Neuronal stem cell (in vitro differentiated cells): Measurements from ENCODE around the gene EPB41L4B.

Source experiments
- DNase-seq: peaks from one replicate; pipeline ENCODE4 v3.0.0-alpha.2; 2013; ENCODE audit warnings: low spot score
- H2AFZ ChIP-seq: one replicate; pipeline ENCODE4 v1.6.1; 2013; ENCODE audit warnings: mild to moderate bottlenecking, low read length, inconsistent platforms
- H2AK5ac ChIP-seq: 2 replicates; pipeline ENCODE4 v1.6.1; 2013; ENCODE audit warnings: low read depth, mild to moderate bottlenecking, inconsistent platforms, low read length, moderate library complexity, mixed read lengths
- H2BK120ac ChIP-seq: 2 replicates; pipeline ENCODE4 v1.6.1; 2013; ENCODE audit warnings: low read depth, mild to moderate bottlenecking, inconsistent platforms, low read length, moderate library complexity, mixed read lengths
- H2BK12ac ChIP-seq: one replicate; pipeline ENCODE4 v1.6.1; 2013; ENCODE audit warnings: low read length, inconsistent platforms
- H2BK15ac ChIP-seq: 2 replicates; pipeline ENCODE4 v1.6.1; 2013; ENCODE audit warnings: mild to moderate bottlenecking, low read length, inconsistent platforms, mixed read lengths
- H2BK5ac ChIP-seq: one replicate; pipeline ENCODE4 v1.6.1; 2013; ENCODE audit warnings: inconsistent platforms, mild to moderate bottlenecking, low read length, moderate library complexity
- H3K14ac ChIP-seq: one replicate; pipeline ENCODE4 v1.6.1; 2013; ENCODE audit warnings: low read length, inconsistent platforms
- H3K18ac ChIP-seq: 2 replicates; pipeline ENCODE4 v1.6.1; 2013; ENCODE audit warnings: low read length, inconsistent platforms
- H3K23ac ChIP-seq: 2 replicates; pipeline ENCODE4 v1.6.1; 2013; ENCODE audit warnings: low read depth, mild to moderate bottlenecking, mixed read lengths, low read length, inconsistent platforms; ENCODE audit not compliant: poor library complexity
- H3K27ac ChIP-seq: replicated peaks from 3 replicates; pipeline ENCODE4 v1.5.1; 2013; ENCODE audit warnings: low read length, inconsistent platforms
- H3K27me3 ChIP-seq, 3 experiments: 2 replicates each; pipeline ENCODE4 v1.6.1; 2013; ENCODE audit warnings: low read length in 3 of 3, mild to moderate bottlenecking in 2 of 3, inconsistent platforms in 1 of 3, low read depth in 1 of 3, mixed read lengths in 1 of 3, moderate library complexity in 1 of 3; ENCODE audit not compliant: control insufficient read depth in 3 of 3, insufficient read depth in 3 of 3
- H3K36me3 ChIP-seq, 2 donors: replicated peaks in 1 of 2; 2 replicates each; pipeline ENCODE4 v1.6.1; 2013; ENCODE audit warnings: low read length in 2 of 2; ENCODE audit not compliant: control insufficient read depth in 2 of 2, insufficient read depth in 2 of 2
- H3K4ac ChIP-seq: 2 replicates; pipeline ENCODE4 v1.6.1; 2013; ENCODE audit warnings: inconsistent platforms, mild to moderate bottlenecking, low read length, moderate library complexity
- H3K4me1 ChIP-seq, 2 donors: 1 replicate in 1 of 2; 2 replicates in 1 of 2; pipeline ENCODE4 v1.6.1; 2013; ENCODE audit warnings: low read length in 2 of 2, low read depth in 1 of 2; ENCODE audit not compliant: control insufficient read depth in 2 of 2, insufficient read depth in 1 of 2
- H3K4me2 ChIP-seq: one replicate; pipeline ENCODE4 v1.6.1; 2013; ENCODE audit warnings: mild to moderate bottlenecking, low read length, inconsistent platforms; ENCODE audit not compliant: insufficient read depth, poor library complexity, severe bottlenecking
- H3K4me3 ChIP-seq, 2 donors: 2 replicates each; pipeline ENCODE4 v1.5.1; 2013; ENCODE audit warnings: low read length in 2 of 2, mild to moderate bottlenecking in 2 of 2, inconsistent platforms in 1 of 2, moderate library complexity in 1 of 2
- H3K79me1 ChIP-seq: one replicate; pipeline ENCODE4 v1.6.1; 2013; ENCODE audit warnings: low read depth, mild to moderate bottlenecking, inconsistent platforms, low read length, moderate library complexity
- H3K9ac ChIP-seq: one replicate; pipeline ENCODE4 v1.6.1; 2013; ENCODE audit warnings: mild to moderate bottlenecking, low read depth, low read length, inconsistent platforms; ENCODE audit not compliant: poor library complexity
- H3K9me3 ChIP-seq, 2 donors: replicated peaks in 1 of 2; 2 replicates each; pipeline versions ENCODE3 to v1.6.1; 2013; ENCODE audit warnings: low read length in 2 of 2, mild to moderate bottlenecking in 2 of 2, inconsistent platforms in 1 of 2, low read depth in 1 of 2, mixed read lengths in 1 of 2, moderate library complexity in 1 of 2; ENCODE audit not compliant: control insufficient read depth in 2 of 2, insufficient read depth in 1 of 2
- H4K8ac ChIP-seq: one replicate; pipeline ENCODE4 v1.6.1; 2013; ENCODE audit warnings: low read depth, mild to moderate bottlenecking, inconsistent platforms, low read length, moderate library complexity
- H4K91ac ChIP-seq: one replicate; pipeline ENCODE4 v1.6.1; 2013; ENCODE audit warnings: low read length, low read depth, mild to moderate bottlenecking, inconsistent platforms; ENCODE audit not compliant: poor library complexity
- WGBS, 2 donors: extraction: QIAGEN DNeasy Blood & Tissue Kit; methylation state at CpG; one replicate each; pipeline ENCODE4 v1.1.7; 2013; ENCODE audit warnings: missing lambda C conversion rate in 2 of 2, mixed read lengths in 1 of 2; ENCODE audit not compliant: insufficient read length in 2 of 2, insufficient replicate concordance in 1 of 2; ENCODE audit errors: extremely low coverage in 2 of 2; 5-methylcytosine and 5-hydroxymethylcytosine counted together

The EPB41L4B gene

DNA sequence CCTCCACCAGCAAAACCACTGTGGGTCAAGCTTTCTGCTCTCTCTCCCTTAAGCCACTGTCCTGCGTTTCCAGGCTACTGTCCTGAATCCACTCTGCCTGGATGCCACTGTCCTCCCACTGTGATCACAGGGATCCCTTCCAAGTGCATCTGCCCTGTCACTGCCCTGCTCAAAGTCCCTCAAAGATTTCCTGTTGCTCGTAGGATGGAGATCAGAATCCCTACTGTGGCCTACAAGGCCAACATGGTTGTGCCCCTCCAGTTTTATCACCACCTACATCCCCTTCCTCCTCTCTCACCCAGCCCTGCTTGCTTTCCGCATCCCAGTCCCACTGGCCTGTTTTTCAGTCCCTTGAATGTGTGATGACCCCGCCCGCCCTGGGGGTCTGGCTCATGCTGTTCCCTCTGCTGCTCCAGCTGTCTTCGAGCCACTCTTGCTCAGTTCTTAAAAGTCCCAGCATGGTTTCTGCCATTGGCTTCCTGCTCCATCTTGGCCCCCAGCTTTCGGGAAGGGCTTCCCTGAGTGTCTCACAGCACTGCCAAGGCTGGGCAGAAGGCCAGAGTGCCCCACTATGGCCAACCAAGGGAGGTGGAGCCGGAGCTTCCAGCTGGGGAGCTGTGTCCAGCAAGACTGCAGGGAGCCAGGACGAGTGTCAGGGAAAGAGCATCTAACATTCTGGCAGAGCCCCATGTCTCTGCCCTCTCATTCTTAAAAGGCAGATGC lies 140.9 kb downstream of the EPB41L4B start:
- Histone ChIP-seq H3K27me3 (peaks cover 0 to 59% (median 0%) of the 10 kb centered on the region in 3 experiments), H3K79me1 (no peaks in the 10 kb centered on the region), H3K36me3 (no peaks in the 10 kb centered on the region), H3K27ac (no peak overlapping the region), H3K4me2 (no peak overlapping the region), H2BK120ac (no peak overlapping the region), H3K18ac (peak overlapping the region; percentile 20), H3K14ac (no peak overlapping the region), H3K9me3 (no peaks in the 10 kb centered on the region), H2AK5ac (no peak overlapping the region), H3K23ac (no peak overlapping the region), H2BK5ac (no peak overlapping the region), H2AFZ (no peak overlapping the region), H3K4ac (no peak overlapping the region), H3K4me3 (no peak overlapping the region), H2BK15ac (no peak overlapping the region), H4K91ac (no peak overlapping the region), H3K9ac (no peak overlapping the region), H4K8ac (no peak overlapping the region), H3K4me1 (peaks cover 0 to 3% of the 10 kb centered on the region in 2 donors), H2BK12ac (no peak overlapping the region)
- WGBS, 2 donors, result no CpG with 5 or more reads among the region's 9 CpGs
- no peak for DNase-seq

DNA sequence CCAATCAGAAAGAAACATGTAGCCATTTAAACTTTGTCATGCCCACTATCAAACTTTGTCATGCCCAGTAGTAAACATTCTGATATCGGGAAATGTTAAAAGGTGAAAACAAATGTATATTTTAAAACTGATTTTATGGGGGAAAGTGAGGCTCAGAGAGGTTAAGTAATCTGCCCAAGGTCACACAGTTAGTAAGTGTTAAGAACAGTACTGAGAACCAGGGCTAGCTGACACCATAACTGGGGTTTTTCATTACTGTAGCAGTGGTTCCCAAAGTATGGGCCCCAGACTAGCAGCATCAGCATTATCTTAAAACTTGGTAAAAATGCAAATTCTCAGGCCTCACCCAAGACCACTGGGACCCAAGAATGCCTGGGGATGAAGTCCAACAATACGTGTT lies 143.9 kb downstream of the EPB41L4B start:
- no peak overlapping the region for H3K4ac ChIP-seq
- H3K9ac ChIP-seq, result no peak overlapping the region
- no peak overlapping the region for H2BK12ac ChIP-seq
- no peak overlapping the region for H3K4me2 ChIP-seq
- no peak overlapping the region for H2AFZ ChIP-seq
- H3K4me1 ChIP-seq, result no peaks in the 10 kb centered on the region
- H4K91ac ChIP-seq, result no peak overlapping the region
- H3K36me3 ChIP-seq, result no peaks in the 10 kb centered on the region
- no peak overlapping the region for H3K14ac ChIP-seq
- H3K27ac ChIP-seq, result no peak overlapping the region
- no CpG with 5 or more reads among the region's 2 CpGs for WGBS, 2 donors
- H3K79me1 ChIP-seq, result no peaks in the 10 kb centered on the region
- no peak overlapping the region for H3K18ac ChIP-seq
- no peak overlapping the region for H4K8ac ChIP-seq
- no peak overlapping the region for H2BK5ac ChIP-seq
- H2BK120ac ChIP-seq, result no peak overlapping the region
- no peak overlapping the region for H3K23ac ChIP-seq
- no peak overlapping the region for H2BK15ac ChIP-seq
- no peak overlapping the region for H2AK5ac ChIP-seq
- DNase-seq, result no peak
- peaks cover 0 to 72% (median 0%) of the 10 kb centered on the region in 3 experiments for H3K27me3 ChIP-seq
- no peaks in the 10 kb centered on the region for H3K9me3 ChIP-seq
- H3K4me3 ChIP-seq, result no peak overlapping the region

DNA sequence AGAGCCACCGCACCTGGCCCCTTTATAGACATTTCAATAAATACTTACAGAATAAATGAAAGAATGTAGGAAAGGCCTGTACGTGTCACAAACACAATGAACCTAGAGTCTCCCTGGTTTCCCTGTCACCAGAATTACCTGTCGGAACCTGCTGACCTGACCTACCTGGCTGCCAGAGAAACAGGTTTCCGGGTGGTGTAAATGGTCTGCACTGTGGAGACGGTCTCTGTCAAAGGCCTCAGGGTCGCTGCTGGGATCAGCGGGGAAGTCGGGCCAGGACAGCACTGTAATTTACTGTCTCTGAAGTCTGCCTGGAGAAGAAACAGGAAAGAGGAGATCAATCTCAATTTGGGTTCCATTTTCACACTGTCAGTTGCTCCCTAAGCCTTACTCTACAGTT lies 144.5 kb downstream of the EPB41L4B start:
- Histone ChIP-seq H3K23ac (no peak overlapping the region), H2BK5ac (no peak overlapping the region), H2BK12ac (no peak overlapping the region), H3K4me1 (no peaks in the 10 kb centered on the region), H2AFZ (no peak overlapping the region), H2BK120ac (no peak overlapping the region), H3K14ac (no peak overlapping the region), H3K4me3 (no peak overlapping the region), H3K27me3 (peaks cover 0 to 75% (median 0%) of the 10 kb centered on the region in 3 experiments), H4K91ac (no peak overlapping the region), H3K9ac (no peak overlapping the region), H3K79me1 (no peaks in the 10 kb centered on the region), H2BK15ac (no peak overlapping the region), H3K36me3 (no peaks in the 10 kb centered on the region), H4K8ac (no peak overlapping the region), H2AK5ac (no peak overlapping the region), H3K9me3 (no peaks in the 10 kb centered on the region), H3K4ac (no peak overlapping the region), H3K4me2 (no peak overlapping the region), H3K18ac (no peak overlapping the region), H3K27ac (no peak overlapping the region)
- WGBS, 2 donors, result no CpG with 5 or more reads among the region's 8 CpGs
- no peak for DNase-seq

DNA sequence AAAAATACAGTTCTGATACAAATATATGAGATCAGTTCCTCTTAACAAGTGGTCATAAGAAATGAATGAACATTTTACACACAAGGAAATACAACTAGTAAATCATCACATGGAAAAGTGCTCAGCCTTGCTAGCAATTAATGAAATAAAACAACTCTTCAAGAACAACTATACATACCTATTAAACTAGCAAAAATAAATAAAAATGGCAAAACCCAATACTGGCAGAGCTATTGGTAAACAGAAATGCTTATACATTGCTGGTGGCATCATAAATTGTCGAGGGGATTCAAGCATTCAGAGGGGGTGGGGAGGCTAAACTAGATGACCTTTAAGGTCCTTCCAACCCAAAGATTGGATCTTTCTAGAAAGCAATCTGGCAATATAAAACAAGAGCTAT lies 147.9 kb downstream of the EPB41L4B start:
- peaks cover 0 to 82% (median under 1%) of the 10 kb centered on the region in 3 experiments for H3K27me3 ChIP-seq
- WGBS, 2 donors, result no CpG with 5 or more reads among the region's 1 CpG
- H3K79me1 ChIP-seq, result no peaks in the 10 kb centered on the region
- no peaks in the 10 kb centered on the region for H3K4me1 ChIP-seq
- H2BK15ac ChIP-seq, result no peak overlapping the region
- no peak overlapping the region for H2AFZ ChIP-seq
- no peak overlapping the region for H3K14ac ChIP-seq
- H2BK12ac ChIP-seq, result no peak overlapping the region
- no peak overlapping the region for H2BK120ac ChIP-seq
- no peak overlapping the region for H3K4ac ChIP-seq
- H3K18ac ChIP-seq, result no peak overlapping the region
- no peak overlapping the region for H3K4me3 ChIP-seq
- no peak overlapping the region for H3K27ac ChIP-seq
- no peak overlapping the region for H3K4me2 ChIP-seq
- no peak for DNase-seq
- no peak overlapping the region for H3K23ac ChIP-seq
- no peaks in the 10 kb centered on the region for H3K36me3 ChIP-seq
- no peak overlapping the region for H3K9ac ChIP-seq
- peaks cover 0 to 2% of the 10 kb centered on the region in 2 donors for H3K9me3 ChIP-seq
- H4K91ac ChIP-seq, result no peak overlapping the region
- no peak overlapping the region for H2BK5ac ChIP-seq
- no peak overlapping the region for H2AK5ac ChIP-seq
- H4K8ac ChIP-seq, result no peak overlapping the region
